ENCODE results near the gene KRT38.

KRT38 gene

DNA sequence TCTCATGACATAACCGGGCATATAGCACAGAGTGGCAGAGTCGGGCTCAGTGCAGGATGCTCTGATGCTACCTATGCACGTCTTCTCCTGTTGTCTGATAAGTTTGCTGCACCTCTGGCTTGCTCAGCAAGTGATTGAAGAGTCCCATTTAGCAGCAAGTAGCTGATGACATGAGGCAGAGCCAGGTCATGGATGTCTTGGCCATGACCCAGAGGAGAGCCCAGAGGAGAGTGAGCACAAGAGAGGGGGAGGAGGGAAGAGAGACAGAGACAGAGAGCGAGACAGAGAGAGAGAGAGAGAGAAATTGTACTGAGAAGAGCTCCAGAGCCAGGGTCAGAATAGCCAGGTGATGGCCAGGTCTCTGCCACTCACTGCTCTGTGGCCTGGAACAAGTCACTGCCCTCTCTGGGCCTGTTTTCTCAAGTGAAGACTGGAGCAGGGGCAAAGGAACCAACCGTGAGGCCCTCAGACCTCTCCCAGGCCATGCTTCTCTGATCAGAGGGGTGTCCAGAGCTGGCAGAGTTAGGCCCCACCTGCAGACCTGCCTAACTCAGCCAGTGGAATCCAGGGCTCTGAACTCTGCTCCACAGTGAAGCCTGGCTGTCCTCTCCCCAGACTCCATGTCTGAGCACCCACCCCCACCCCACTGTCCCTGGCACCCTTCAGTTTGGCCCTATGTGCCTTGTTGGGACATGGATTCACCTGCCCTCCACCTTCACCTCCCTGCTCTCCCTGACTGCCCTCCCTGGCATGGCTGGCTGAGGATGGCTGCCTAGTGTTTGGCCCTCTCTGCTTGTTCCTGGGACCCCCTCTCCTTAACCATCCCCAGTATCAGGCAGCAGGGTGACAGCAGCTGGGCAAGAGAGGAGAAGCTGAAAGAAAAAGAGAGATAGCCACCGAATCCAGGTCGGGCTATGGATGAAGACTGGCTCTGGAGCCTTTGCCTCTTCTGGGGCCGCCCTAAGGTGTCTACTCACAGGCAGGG, 44.4 kb upstream of the KRT38 start:
- H3K79me2 ChIP-seq (ENCODE audit: control insufficient read depth, insufficient read depth, low read length, poor library complexity) = no peaks in the 10 kb centered on the region
- H3K79me1 ChIP-seq (ENCODE audit: low read length) = no peaks in the 10 kb centered on the region
- H3K23ac ChIP-seq (ENCODE audit: low read length) = no peak overlapping the region
- no peak overlapping the region for H4K8ac ChIP-seq (ENCODE audit: low read depth, low read length)
- DNase-seq = no peak
- no peaks in the 10 kb centered on the region for H3K4me1 ChIP-seq (ENCODE audit: control insufficient read depth in 1 of 2, insufficient read depth in 2 of 2, low read length in 2 of 2)
- no peak overlapping the region for H3K27ac ChIP-seq (ENCODE audit: low read depth, low read length)
- no peaks in the 10 kb centered on the region for H3K36me3 ChIP-seq (ENCODE audit: control insufficient read depth in 1 of 2, insufficient read depth in 2 of 2, low read length in 2 of 2)
- H3K9me3 ChIP-seq (ENCODE audit: insufficient read depth, low read depth, low read length) = no peaks in the 10 kb centered on the region
- WGBS (ENCODE audit: extremely low coverage, insufficient coverage, insufficient read length) = no CpG with 5 or more reads among the region's 8 CpGs
- no peak overlapping the region for H2AK5ac ChIP-seq (ENCODE audit: low read length)
- no peak overlapping the region for H3K4ac ChIP-seq (ENCODE audit: low read depth, low read length)
- no peak overlapping the region for H2BK5ac ChIP-seq (ENCODE audit: low read depth, low read length, poor library complexity)
- H3K27me3 ChIP-seq (ENCODE audit: insufficient read depth, low read length) = no peaks in the 10 kb centered on the region
- H2BK120ac ChIP-seq (ENCODE audit: insufficient read depth, low read length, poor library complexity) = no peak overlapping the region
- H4K91ac ChIP-seq (ENCODE audit: low read depth, low read length) = no peak overlapping the region
- H3K4me2 ChIP-seq (ENCODE audit: low read length) = no peak overlapping the region
- H4K12ac ChIP-seq (ENCODE audit: low read depth, low read length) = no peak overlapping the region
- H2BK12ac ChIP-seq (ENCODE audit: low read length) = no peak overlapping the region
- H2AFZ ChIP-seq (ENCODE audit: insufficient read depth, low read length, poor library complexity) = no peak overlapping the region
- H3K4me3 ChIP-seq (ENCODE audit: low read depth, low read length) = no peak overlapping the region
- no peak overlapping the region for H3K9ac ChIP-seq (ENCODE audit: low read length)
- H3K14ac ChIP-seq (ENCODE audit: low read length) = no peak overlapping the region
- H3K18ac ChIP-seq (ENCODE audit: low read length) = no peak overlapping the region

DNA sequence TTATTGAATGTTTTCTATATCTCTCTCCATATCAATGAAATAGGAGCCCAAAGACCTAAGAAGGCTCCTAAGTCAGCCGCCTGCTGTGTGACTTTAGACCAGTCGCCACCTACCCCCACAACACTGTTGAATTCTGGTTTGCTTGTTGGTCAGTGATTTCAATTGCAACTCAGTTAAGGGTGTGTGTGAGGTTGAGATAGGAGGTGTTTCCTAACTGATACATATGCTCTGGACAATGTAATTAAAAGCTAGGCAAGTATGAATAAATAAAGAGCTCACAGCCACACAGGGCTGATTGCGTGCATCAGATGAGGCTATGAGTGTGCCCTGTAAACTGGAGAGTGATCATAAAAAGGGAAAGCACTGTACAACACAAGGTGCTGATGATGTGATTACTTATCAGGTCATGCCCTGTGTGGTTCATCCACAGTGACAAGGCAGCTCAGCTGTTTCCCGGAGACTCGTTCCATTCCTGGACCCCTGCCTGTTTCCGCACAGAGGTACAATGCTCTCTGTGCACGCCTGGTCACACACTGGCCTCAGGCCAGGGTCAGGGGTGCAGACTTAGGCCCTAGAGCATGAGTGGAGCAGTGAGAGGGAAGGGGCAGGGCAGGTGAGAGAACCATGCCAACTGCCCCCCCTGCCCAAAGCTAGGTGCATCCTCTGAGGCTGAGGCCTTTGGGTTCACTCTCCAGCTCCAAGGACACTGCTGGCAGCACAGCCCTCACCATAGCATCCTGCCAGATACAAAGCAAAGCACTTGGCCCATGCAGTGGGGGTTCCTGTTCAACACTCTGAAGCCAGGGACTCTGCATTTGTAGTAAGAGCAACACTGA, 43.4 kb upstream of the KRT38 start:
- Histone ChIP-seq H2BK12ac (ENCODE audit: low read length) (no peak overlapping the region), H3K36me3 (ENCODE audit: control insufficient read depth in 1 of 2, insufficient read depth in 2 of 2, low read length in 2 of 2) (no peaks in the 10 kb centered on the region), H3K27me3 (ENCODE audit: insufficient read depth, low read length) (no peaks in the 10 kb centered on the region), H3K4me3 (ENCODE audit: low read depth, low read length) (no peak overlapping the region), H2AFZ (ENCODE audit: insufficient read depth, low read length, poor library complexity) (no peak overlapping the region), H3K14ac (ENCODE audit: low read length) (no peak overlapping the region), H4K91ac (ENCODE audit: low read depth, low read length) (no peak overlapping the region), H4K8ac (ENCODE audit: low read depth, low read length) (no peak overlapping the region), H2AK5ac (ENCODE audit: low read length) (no peak overlapping the region), H3K79me2 (ENCODE audit: control insufficient read depth, insufficient read depth, low read length, poor library complexity) (no peaks in the 10 kb centered on the region), H3K23ac (ENCODE audit: low read length) (no peak overlapping the region), H4K12ac (ENCODE audit: low read depth, low read length) (no peak overlapping the region), H3K9me3 (ENCODE audit: insufficient read depth, low read depth, low read length) (no peaks in the 10 kb centered on the region), H3K27ac (ENCODE audit: low read depth, low read length) (no peak overlapping the region), H2BK5ac (ENCODE audit: low read depth, low read length, poor library complexity) (no peak overlapping the region), H3K9ac (ENCODE audit: low read length) (no peak overlapping the region), H3K18ac (ENCODE audit: low read length) (no peak overlapping the region), H3K4me2 (ENCODE audit: low read length) (no peak overlapping the region), H3K4ac (ENCODE audit: low read depth, low read length) (no peak overlapping the region), H3K79me1 (ENCODE audit: low read length) (no peaks in the 10 kb centered on the region), H3K4me1 (ENCODE audit: control insufficient read depth in 1 of 2, insufficient read depth in 2 of 2, low read length in 2 of 2) (no peaks in the 10 kb centered on the region), H2BK120ac (ENCODE audit: insufficient read depth, low read length, poor library complexity) (no peak overlapping the region)
- DNase-seq = no peak
- no CpG with 5 or more reads among the region's 7 CpGs for WGBS (ENCODE audit: extremely low coverage, insufficient coverage, insufficient read length)

DNA sequence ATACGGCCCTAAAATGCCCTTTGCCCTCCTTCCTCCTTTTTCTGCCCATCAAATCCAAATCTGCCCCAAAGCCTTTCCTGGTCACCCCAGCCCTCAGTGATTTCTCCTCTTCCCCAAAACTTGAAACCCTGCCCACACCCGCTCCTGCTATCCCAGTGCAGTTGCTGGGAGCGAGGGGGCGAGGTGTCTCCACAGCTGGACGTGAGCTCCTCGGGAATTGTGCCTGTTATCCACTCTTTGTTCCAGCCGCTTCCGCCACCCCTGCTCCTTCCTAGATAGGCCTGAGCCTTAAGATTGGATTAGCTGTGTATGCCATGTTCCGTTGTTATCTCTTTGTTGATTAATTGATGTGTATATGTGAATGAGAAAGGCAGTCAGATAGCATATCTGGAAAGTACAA, 42.7 kb upstream of the KRT38 start:
- Histone ChIP-seq H3K4ac (ENCODE audit: low read depth, low read length) (no peak overlapping the region), H3K36me3 (ENCODE audit: control insufficient read depth in 1 of 2, insufficient read depth in 2 of 2, low read length in 2 of 2) (no peaks in the 10 kb centered on the region), H3K4me2 (ENCODE audit: low read length) (no peak overlapping the region), H4K12ac (ENCODE audit: low read depth, low read length) (no peak overlapping the region), H3K9ac (ENCODE audit: low read length) (no peak overlapping the region), H2AFZ (ENCODE audit: insufficient read depth, low read length, poor library complexity) (no peak overlapping the region), H3K27ac (ENCODE audit: low read depth, low read length) (no peak overlapping the region), H3K9me3 (ENCODE audit: insufficient read depth, low read depth, low read length) (no peaks in the 10 kb centered on the region), H3K14ac (ENCODE audit: low read length) (no peak overlapping the region), H4K8ac (ENCODE audit: low read depth, low read length) (no peak overlapping the region), H3K79me2 (ENCODE audit: control insufficient read depth, insufficient read depth, low read length, poor library complexity) (no peaks in the 10 kb centered on the region), H2BK120ac (ENCODE audit: insufficient read depth, low read length, poor library complexity) (no peak overlapping the region), H3K79me1 (ENCODE audit: low read length) (no peaks in the 10 kb centered on the region), H3K4me3 (ENCODE audit: low read depth, low read length) (no peak overlapping the region), H2AK5ac (ENCODE audit: low read length) (no peak overlapping the region), H3K27me3 (ENCODE audit: insufficient read depth, low read length) (no peaks in the 10 kb centered on the region), H3K23ac (ENCODE audit: low read length) (no peak overlapping the region), H2BK12ac (ENCODE audit: low read length) (no peak overlapping the region), H3K4me1 (ENCODE audit: control insufficient read depth in 1 of 2, insufficient read depth in 2 of 2, low read length in 2 of 2) (no peaks in the 10 kb centered on the region), H4K91ac (ENCODE audit: low read depth, low read length) (no peak overlapping the region), H3K18ac (ENCODE audit: low read length) (no peak overlapping the region), H2BK5ac (ENCODE audit: low read depth, low read length, poor library complexity) (no peak overlapping the region)
- WGBS (ENCODE audit: extremely low coverage, insufficient coverage, insufficient read length) = no CpG with 5 or more reads among the region's 9 CpGs
- no peak for DNase-seq

DNA sequence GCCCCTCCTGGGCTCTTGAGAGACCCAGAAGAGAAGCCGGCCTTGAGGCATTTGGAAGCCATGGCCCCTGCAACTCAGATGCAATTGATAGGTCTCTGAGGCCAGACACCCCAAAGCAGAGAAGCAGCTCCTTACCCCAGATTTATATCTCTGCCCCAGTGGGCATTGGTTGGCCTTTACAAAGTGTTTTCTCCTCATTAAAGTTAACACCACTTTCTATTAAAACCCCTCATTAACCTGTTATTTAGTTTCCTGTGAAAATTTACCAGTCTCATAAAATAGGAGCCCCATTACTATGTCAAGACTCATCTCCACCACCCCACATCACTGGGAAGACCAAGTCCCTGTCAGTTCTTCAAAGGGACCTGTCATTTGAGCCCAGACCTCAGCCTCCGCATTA, 40.3 kb upstream of the KRT38 start, which contains the start of gene KRT35:
Gene KRT35, minus strand, starts transcription at position 116 of the 400 bp plus-strand sequence. Its CDS starts 54 bp downstream, at position 62.
- H3K18ac ChIP-seq (ENCODE audit: low read length) = no peak within 1 kb of the TSS
- H2BK12ac ChIP-seq (ENCODE audit: low read length) = no peak within 1 kb of the TSS
- DNase-seq = no peak
- H2BK120ac ChIP-seq (ENCODE audit: insufficient read depth, low read length, poor library complexity) = no peak within 1 kb of the TSS
- H4K8ac ChIP-seq (ENCODE audit: low read depth, low read length) = no peak within 1 kb of the TSS
- no peaks in the 10 kb centered on the region for H3K27me3 ChIP-seq (ENCODE audit: insufficient read depth, low read length)
- no peaks in the 10 kb centered on the region for H3K9me3 ChIP-seq (ENCODE audit: insufficient read depth, low read depth, low read length)
- H3K27ac ChIP-seq (ENCODE audit: low read depth, low read length) = no peak within 1 kb of the TSS
- H3K4me2 ChIP-seq (ENCODE audit: low read length) = no peak within 1 kb of the TSS
- no peaks in the 10 kb centered on the region for H3K79me1 ChIP-seq (ENCODE audit: low read length)
- H3K4ac ChIP-seq (ENCODE audit: low read depth, low read length) = no peak within 1 kb of the TSS
- H2AFZ ChIP-seq (ENCODE audit: insufficient read depth, low read length, poor library complexity) = no peak within 1 kb of the TSS
- H4K91ac ChIP-seq (ENCODE audit: low read depth, low read length) = no peak within 1 kb of the TSS
- no peak within 1 kb of the TSS for H4K12ac ChIP-seq (ENCODE audit: low read depth, low read length)
- WGBS (ENCODE audit: extremely low coverage, insufficient coverage, insufficient read length) = no CpG with 5 or more reads among the region's 2 CpGs
- no peak within 1 kb of the TSS for H3K4me3 ChIP-seq (ENCODE audit: low read depth, low read length)
- H3K79me2 ChIP-seq (ENCODE audit: control insufficient read depth, insufficient read depth, low read length, poor library complexity) = no peaks in the 10 kb centered on the region
- no peaks in the 10 kb centered on the region for H3K36me3 ChIP-seq (ENCODE audit: control insufficient read depth in 1 of 2, insufficient read depth in 2 of 2, low read length in 2 of 2)
- H3K14ac ChIP-seq (ENCODE audit: low read length) = no peak within 1 kb of the TSS
- H2AK5ac ChIP-seq (ENCODE audit: low read length) = no peak within 1 kb of the TSS
- no peak within 1 kb of the TSS for H3K23ac ChIP-seq (ENCODE audit: low read length)
- H2BK5ac ChIP-seq (ENCODE audit: low read depth, low read length, poor library complexity) = no peak within 1 kb of the TSS
- no peak within 1 kb of the TSS for H3K9ac ChIP-seq (ENCODE audit: low read length)
- no peaks in the 10 kb centered on the region for H3K4me1 ChIP-seq (ENCODE audit: control insufficient read depth in 1 of 2, insufficient read depth in 2 of 2, low read length in 2 of 2)

Data from trophoblast cell (in vitro differentiated cells and primary cell).